PC-9 (cell line): ENCODE measurements around the gene ACSL4. TPM values are rescaled to one million over a fixed set of nuclear protein-coding genes. Genes with fewer than 3 reads are reported as not detected.
"Not testable (repeated sequence)": the region's sequence is repeated elsewhere in the genome, so short reads cannot be mapped to it uniquely, and the experiment has no call there.

ENCODE experiments used
- BruUV-seq: library from RNA; stranded (reverse); fragments of 400-500 nt; replicated peaks from 2 replicates; lab custom pipeline; 2021; lab: Mats Ljungman, UMichigan
- CTCF ChIA-PET: fragments of 300-600 bp; sonication (Branson Sonifier 250); formaldehyde crosslinking; loops from one replicate; lab custom pipeline; 2022; ENCODE audit warnings: antibody characterized with exemption; lab: Charles Lee
- POLR2A ChIA-PET: fragments of 300-600 bp; sonication (Branson Sonifier 250); formaldehyde crosslinking; loops from one replicate; lab custom pipeline; 2022; ENCODE audit warnings: antibody characterized with exemption; ENCODE audit not compliant: unreplicated experiment; lab: Charles Lee
- DNase-seq, 2 experiments: peaks; one replicate each; pipeline versions ENCODE4 v3.0.0 to v3.0.0-alpha.2; 2015 to 2022; ENCODE audit warnings: mixed read lengths in 1 of 2
- H2AFZ ChIP-seq: fragments of 200-600 bp; sonication (generic); 2 replicates; pipeline ENCODE4 v1.8.1; 2017; ENCODE audit warnings: antibody characterized with exemption
- H3F3A ChIP-seq: fragments of 200-600 bp; sonication (generic); 2 replicates; pipeline ENCODE4 v1.8.1; 2017; ENCODE audit warnings: antibody characterized with exemption, mild to moderate bottlenecking, low read depth; ENCODE audit not compliant: insufficient read depth
- H3K27ac ChIP-seq: fragments of 200-600 bp; sonication (generic); 2 replicates; pipeline ENCODE4 v1.6.1; 2016; ENCODE audit warnings: mixed run types
- H3K27me3 ChIP-seq: fragments of 200-600 bp; sonication (generic); 2 replicates; pipeline ENCODE4 v1.6.1; 2016; ENCODE audit warnings: low read depth, mixed run types; ENCODE audit not compliant: insufficient read depth
- H3K36me3 ChIP-seq: fragments of 200-600 bp; sonication (generic); 2 replicates; pipeline ENCODE4 v1.6.1; 2016; ENCODE audit warnings: low read depth, mixed run types
- H3K4me1 ChIP-seq: fragments of 200-600 bp; sonication (generic); replicated peaks from 2 replicates; pipeline ENCODE4 v1.6.1; 2016; ENCODE audit warnings: mixed run types; ENCODE audit not compliant: insufficient read depth
- H3K4me2 ChIP-seq: fragments of 200-600 bp; sonication (generic); 2 replicates; pipeline ENCODE4 v1.6.1; 2017; ENCODE audit warnings: mixed run types
- H3K4me3 ChIP-seq: fragments of 200-600 bp; sonication (generic); 2 replicates; pipeline ENCODE4 v1.6.1; 2016; ENCODE audit warnings: mixed run types
- H3K79me2 ChIP-seq: fragments of 200-600 bp; sonication (generic); 2 replicates; pipeline ENCODE4 v1.6.1; 2017; ENCODE audit warnings: low read depth, mixed run types
- H3K9me2 ChIP-seq: fragments of 200-600 bp; sonication (generic); 2 replicates; pipeline ENCODE4 v1.8.1; 2017; ENCODE audit warnings: mild to moderate bottlenecking; ENCODE audit not compliant: insufficient read depth
- H3K9me3 ChIP-seq: fragments of 200-600 bp; sonication (generic); 2 replicates; pipeline ENCODE4 v1.8.1; 2016; ENCODE audit warnings: low read depth; ENCODE audit not compliant: insufficient read depth
- H4K20me1 ChIP-seq: fragments of 200-600 bp; sonication (generic); 2 replicates; pipeline ENCODE4 v1.8.1; 2017; ENCODE audit not compliant: insufficient read depth
- EZH2 ChIP-seq: fragments of 200-600 bp; sonication (generic); IDR thresholded peaks from 2 replicates; pipeline ENCODE4 v1.8.0; 2017; ENCODE audit warnings: antibody characterized with exemption, low read depth
- intact Hi-C: fragments of 100-400 bp; cut with micrococcal nuclease; formaldehyde crosslinking; loops from one replicate; pipeline ENCODE4 v1.10.0; 2022; ENCODE audit not compliant: unreplicated experiment
- total RNA-seq: library from RNA; stranded (reverse); gene quantifications from 2 replicates; pipeline ENCODE4 v1.2.3, GENCODE V29; 2021
- TF ChIP-seq, protein P1 (sequence below): fragments of 200-600 bp; sonication (generic); conservative IDR thresholded peaks from 2 replicates; pipeline ENCODE4 v1.6.1; 2017; ENCODE audit warnings: mixed run types, antibody characterized with exemption, mild to moderate bottlenecking, moderate library complexity

Gene ACSL4
- total RNA-seq, 1 experiment from 2014 or later: 81.1 TPM

DNA sequence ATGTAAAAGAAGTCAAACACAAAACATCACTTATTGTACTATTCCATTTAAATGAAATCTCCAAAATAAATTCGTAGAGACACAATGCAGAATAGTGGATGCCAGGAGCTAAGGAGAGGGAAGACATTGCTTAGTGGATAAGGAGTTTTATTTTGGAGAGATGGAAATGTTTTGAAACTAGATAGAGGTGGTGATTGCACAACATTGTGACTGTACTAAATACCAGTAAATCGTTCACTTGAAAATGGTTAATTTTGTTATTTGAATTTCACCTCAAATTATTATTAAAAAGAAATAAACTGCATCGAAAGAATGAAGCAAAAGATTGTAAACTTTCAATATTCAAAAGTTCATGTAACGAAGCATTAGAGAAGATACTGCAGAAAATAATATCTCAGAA, 9.7 kb upstream of the ACSL4 start:
- Histone ChIP-seq H3K9me2 (0 out of 2 replicates have a peak, but pooled peaks cover 6% of the 10 kb centered on the region), H3K4me2 (no peak overlapping the region), H3K27me3 (no peaks in the 10 kb centered on the region), H3F3A (no peaks in the 10 kb centered on the region; the same call in 1 of the 2 replicates), H3K36me3 (no peaks in the 10 kb centered on the region), H3K79me2 (no peaks in the 10 kb centered on the region), H3K4me1 (0 out of 2 replicates have a peak, but pooled peaks cover 7% of the 10 kb centered on the region), H4K20me1 (no peaks in the 10 kb centered on the region), H3K4me3 (no peak overlapping the region), H3K9me3 (no peaks in the 10 kb centered on the region), H2AFZ (no peak overlapping the region), H3K27ac (no peak overlapping the region)
- ChIA-PET POLR2A (no interaction called here), CTCF (no interaction called here)
- TF ChIP-seq, protein P1, sequence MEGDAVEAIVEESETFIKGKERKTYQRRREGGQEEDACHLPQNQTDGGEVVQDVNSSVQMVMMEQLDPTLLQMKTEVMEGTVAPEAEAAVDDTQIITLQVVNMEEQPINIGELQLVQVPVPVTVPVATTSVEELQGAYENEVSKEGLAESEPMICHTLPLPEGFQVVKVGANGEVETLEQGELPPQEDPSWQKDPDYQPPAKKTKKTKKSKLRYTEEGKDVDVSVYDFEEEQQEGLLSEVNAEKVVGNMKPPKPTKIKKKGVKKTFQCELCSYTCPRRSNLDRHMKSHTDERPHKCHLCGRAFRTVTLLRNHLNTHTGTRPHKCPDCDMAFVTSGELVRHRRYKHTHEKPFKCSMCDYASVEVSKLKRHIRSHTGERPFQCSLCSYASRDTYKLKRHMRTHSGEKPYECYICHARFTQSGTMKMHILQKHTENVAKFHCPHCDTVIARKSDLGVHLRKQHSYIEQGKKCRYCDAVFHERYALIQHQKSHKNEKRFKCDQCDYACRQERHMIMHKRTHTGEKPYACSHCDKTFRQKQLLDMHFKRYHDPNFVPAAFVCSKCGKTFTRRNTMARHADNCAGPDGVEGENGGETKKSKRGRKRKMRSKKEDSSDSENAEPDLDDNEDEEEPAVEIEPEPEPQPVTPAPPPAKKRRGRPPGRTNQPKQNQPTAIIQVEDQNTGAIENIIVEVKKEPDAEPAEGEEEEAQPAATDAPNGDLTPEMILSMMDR: no peak
- TF ChIP-seq EZH2: no peak
- intact Hi-C loops: no loop called here
- no TSS peak for BruUV-seq
- no peak for DNase-seq

DNA sequence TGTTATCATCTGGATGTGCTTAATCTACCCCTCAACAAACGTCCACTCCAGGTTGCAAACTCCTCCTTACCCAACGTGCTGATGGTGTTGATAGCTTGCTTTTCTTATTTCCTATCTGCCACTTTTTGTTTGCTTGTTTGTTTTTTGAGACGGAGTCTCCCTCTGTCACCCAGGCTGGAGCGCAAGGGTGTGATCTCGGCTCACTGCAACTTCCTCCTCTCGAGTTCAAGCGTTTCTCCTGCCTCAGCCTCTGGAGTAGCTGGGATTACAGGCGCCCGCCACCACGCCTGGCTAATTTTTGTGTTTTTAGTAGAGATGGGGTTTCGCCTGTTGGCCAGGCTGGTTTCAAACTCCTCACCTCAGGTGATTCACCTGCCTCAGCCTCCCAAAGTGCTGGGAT, 7.8 kb upstream of the ACSL4 start:
- H2AFZ ChIP-seq, intact Hi-C loops, H3K79me2 ChIP-seq, BruUV-seq, H3K4me3 ChIP-seq, H3K9me2 ChIP-seq, H4K20me1 ChIP-seq, H3F3A ChIP-seq, H3K36me3 ChIP-seq, H3K9me3 ChIP-seq, H3K27ac ChIP-seq, H3K27me3 ChIP-seq, H3K4me2 ChIP-seq, H3K4me1 ChIP-seq, DNase-seq, CTCF ChIA-PET: not testable (repeated sequence)
- POLR2A ChIA-PET: interaction anchor here (0.6 kb wide), 1 partner anchor 8 kb away, joined by 6 read pairs; no protein-coding TSS in a partner anchor

GRCh38 chrX:109740433-109740809, 7.4 kb upstream of the ACSL4 start:
- H3K4me2 ChIP-seq: no peak overlapping the region
- ChIA-PET CTCF (no interaction called here), POLR2A (interaction anchor here (0.6 kb wide), 1 partner anchor 8 kb away, joined by 6 read pairs; no protein-coding TSS in a partner anchor)
- DNase-seq: no peak
- H3K9me3 ChIP-seq: no peaks in the 10 kb centered on the region
- H3K9me2 ChIP-seq: 0 out of 2 replicates have a peak, but pooled peaks cover 6% of the 10 kb centered on the region
- H3K4me1 ChIP-seq: 0 out of 2 replicates have a peak, but pooled peaks cover 7% of the 10 kb centered on the region
- H3F3A ChIP-seq: no peaks in the 10 kb centered on the region; the same call in 1 of the 2 replicates
- no peaks in the 10 kb centered on the region for H4K20me1 ChIP-seq
- H3K36me3 ChIP-seq: no peaks in the 10 kb centered on the region
- no peaks in the 10 kb centered on the region for H3K27me3 ChIP-seq
- no peak overlapping the region for H2AFZ ChIP-seq
- no TSS peak for BruUV-seq
- TF ChIP-seq EZH2: no peak
- TF ChIP-seq, protein P1: no peak
- H3K27ac ChIP-seq: no peak overlapping the region
- intact Hi-C loops: no loop called here
- no peak overlapping the region for H3K4me3 ChIP-seq
- no peaks in the 10 kb centered on the region for H3K79me2 ChIP-seq
